PC-9 (cell line): ENCODE measurements around the gene MINDY4. TPM values are rescaled to one million over a fixed set of nuclear protein-coding genes. Genes with fewer than 3 reads are reported as not detected.

ENCODE experiments used
- BruUV-seq: library from RNA; stranded (reverse); fragments of 400-500 nt; replicated peaks from 2 replicates; lab custom pipeline; 2021; lab: Mats Ljungman, UMichigan
- CTCF ChIA-PET: fragments of 300-600 bp; sonication (Branson Sonifier 250); formaldehyde crosslinking; loops from one replicate; lab custom pipeline; 2022; ENCODE audit warnings: antibody characterized with exemption; lab: Charles Lee
- POLR2A ChIA-PET: fragments of 300-600 bp; sonication (Branson Sonifier 250); formaldehyde crosslinking; loops from one replicate; lab custom pipeline; 2022; ENCODE audit warnings: antibody characterized with exemption; ENCODE audit not compliant: unreplicated experiment; lab: Charles Lee
- DNase-seq, 2 experiments: peaks; one replicate each; pipeline versions ENCODE4 v3.0.0 to v3.0.0-alpha.2; 2015 to 2022; ENCODE audit warnings: mixed read lengths in 1 of 2
- H2AFZ ChIP-seq: fragments of 200-600 bp; sonication (generic); 2 replicates; pipeline ENCODE4 v1.8.1; 2017; ENCODE audit warnings: antibody characterized with exemption
- H3F3A ChIP-seq: fragments of 200-600 bp; sonication (generic); 2 replicates; pipeline ENCODE4 v1.8.1; 2017; ENCODE audit warnings: antibody characterized with exemption, mild to moderate bottlenecking, low read depth; ENCODE audit not compliant: insufficient read depth
- H3K27ac ChIP-seq: fragments of 200-600 bp; sonication (generic); 2 replicates; pipeline ENCODE4 v1.6.1; 2016; ENCODE audit warnings: mixed run types
- H3K27me3 ChIP-seq: fragments of 200-600 bp; sonication (generic); 2 replicates; pipeline ENCODE4 v1.6.1; 2016; ENCODE audit warnings: low read depth, mixed run types; ENCODE audit not compliant: insufficient read depth
- H3K36me3 ChIP-seq: fragments of 200-600 bp; sonication (generic); 2 replicates; pipeline ENCODE4 v1.6.1; 2016; ENCODE audit warnings: low read depth, mixed run types
- H3K4me1 ChIP-seq: fragments of 200-600 bp; sonication (generic); replicated peaks from 2 replicates; pipeline ENCODE4 v1.6.1; 2016; ENCODE audit warnings: mixed run types; ENCODE audit not compliant: insufficient read depth
- H3K4me2 ChIP-seq: fragments of 200-600 bp; sonication (generic); 2 replicates; pipeline ENCODE4 v1.6.1; 2017; ENCODE audit warnings: mixed run types
- H3K4me3 ChIP-seq: fragments of 200-600 bp; sonication (generic); 2 replicates; pipeline ENCODE4 v1.6.1; 2016; ENCODE audit warnings: mixed run types
- H3K79me2 ChIP-seq: fragments of 200-600 bp; sonication (generic); 2 replicates; pipeline ENCODE4 v1.6.1; 2017; ENCODE audit warnings: low read depth, mixed run types
- H3K9me2 ChIP-seq: fragments of 200-600 bp; sonication (generic); 2 replicates; pipeline ENCODE4 v1.8.1; 2017; ENCODE audit warnings: mild to moderate bottlenecking; ENCODE audit not compliant: insufficient read depth
- H3K9me3 ChIP-seq: fragments of 200-600 bp; sonication (generic); 2 replicates; pipeline ENCODE4 v1.8.1; 2016; ENCODE audit warnings: low read depth; ENCODE audit not compliant: insufficient read depth
- H4K20me1 ChIP-seq: fragments of 200-600 bp; sonication (generic); 2 replicates; pipeline ENCODE4 v1.8.1; 2017; ENCODE audit not compliant: insufficient read depth
- EZH2 ChIP-seq: fragments of 200-600 bp; sonication (generic); IDR thresholded peaks from 2 replicates; pipeline ENCODE4 v1.8.0; 2017; ENCODE audit warnings: antibody characterized with exemption, low read depth
- intact Hi-C: fragments of 100-400 bp; cut with micrococcal nuclease; formaldehyde crosslinking; loops from one replicate; pipeline ENCODE4 v1.10.0; 2022; ENCODE audit not compliant: unreplicated experiment
- total RNA-seq: library from RNA; stranded (reverse); gene quantifications from 2 replicates; pipeline ENCODE4 v1.2.3, GENCODE V29; 2021
- TF ChIP-seq, protein P1 (sequence below): fragments of 200-600 bp; sonication (generic); conservative IDR thresholded peaks from 2 replicates; pipeline ENCODE4 v1.6.1; 2017; ENCODE audit warnings: mixed run types, antibody characterized with exemption, mild to moderate bottlenecking, moderate library complexity

The MINDY4 gene
- total RNA-seq, 1 experiment from 2014 or later: 14.8 TPM

DNA sequence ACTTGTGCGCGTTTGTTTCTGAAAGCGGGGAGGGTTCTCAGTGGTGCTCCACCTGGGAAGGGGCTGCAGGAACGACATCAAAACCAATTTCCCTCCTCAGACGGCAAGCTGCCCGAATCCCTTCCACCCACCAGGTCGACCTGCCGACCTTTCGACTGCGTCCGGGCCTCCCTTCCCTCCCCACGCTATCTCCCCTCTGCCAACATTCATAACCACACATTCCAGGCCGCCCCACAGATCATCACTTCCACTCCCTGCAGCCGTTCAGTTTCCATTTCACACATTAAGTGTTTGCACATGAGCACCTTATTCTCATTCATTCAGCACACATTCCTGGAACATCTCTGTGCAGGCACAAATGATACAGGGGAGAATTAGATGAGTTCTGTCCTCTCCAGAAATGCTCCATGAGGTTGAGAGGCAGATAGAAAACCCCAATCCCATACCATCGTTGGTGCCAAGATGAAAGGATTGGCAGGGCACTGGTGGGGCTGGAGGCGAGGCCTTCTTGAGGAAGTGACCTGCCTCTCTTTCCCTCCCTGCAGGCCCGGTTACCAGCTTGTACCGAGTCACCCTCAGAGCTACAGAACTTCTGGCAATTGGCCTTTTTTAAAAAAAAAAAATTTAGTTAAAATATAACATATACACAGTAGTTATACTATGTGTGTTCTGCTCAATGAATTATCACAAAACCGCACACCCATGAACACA, 70.0 kb downstream of the MINDY4 start:
- no peak for DNase-seq
- no peaks in the 10 kb centered on the region for H3K9me2 ChIP-seq
- H3K4me1 ChIP-seq: peaks cover 10% of the 10 kb centered on the region
- CTCF ChIA-PET: no interaction called here
- TF ChIP-seq EZH2: no peak
- TF ChIP-seq, protein P1, sequence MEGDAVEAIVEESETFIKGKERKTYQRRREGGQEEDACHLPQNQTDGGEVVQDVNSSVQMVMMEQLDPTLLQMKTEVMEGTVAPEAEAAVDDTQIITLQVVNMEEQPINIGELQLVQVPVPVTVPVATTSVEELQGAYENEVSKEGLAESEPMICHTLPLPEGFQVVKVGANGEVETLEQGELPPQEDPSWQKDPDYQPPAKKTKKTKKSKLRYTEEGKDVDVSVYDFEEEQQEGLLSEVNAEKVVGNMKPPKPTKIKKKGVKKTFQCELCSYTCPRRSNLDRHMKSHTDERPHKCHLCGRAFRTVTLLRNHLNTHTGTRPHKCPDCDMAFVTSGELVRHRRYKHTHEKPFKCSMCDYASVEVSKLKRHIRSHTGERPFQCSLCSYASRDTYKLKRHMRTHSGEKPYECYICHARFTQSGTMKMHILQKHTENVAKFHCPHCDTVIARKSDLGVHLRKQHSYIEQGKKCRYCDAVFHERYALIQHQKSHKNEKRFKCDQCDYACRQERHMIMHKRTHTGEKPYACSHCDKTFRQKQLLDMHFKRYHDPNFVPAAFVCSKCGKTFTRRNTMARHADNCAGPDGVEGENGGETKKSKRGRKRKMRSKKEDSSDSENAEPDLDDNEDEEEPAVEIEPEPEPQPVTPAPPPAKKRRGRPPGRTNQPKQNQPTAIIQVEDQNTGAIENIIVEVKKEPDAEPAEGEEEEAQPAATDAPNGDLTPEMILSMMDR: no peak
- H3K4me3 ChIP-seq: no peak overlapping the region
- intact Hi-C loops: no loop called here
- H3F3A ChIP-seq: peaks cover 10% of the 10 kb centered on the region; the same call in 1 of the 2 replicates
- no peaks in the 10 kb centered on the region for H3K27me3 ChIP-seq
- no peak overlapping the region for H3K27ac ChIP-seq
- H3K36me3 ChIP-seq: no peaks in the 10 kb centered on the region
- POLR2A ChIA-PET: no interaction called here
- BruUV-seq: no TSS peak
- H3K79me2 ChIP-seq: no peaks in the 10 kb centered on the region
- H2AFZ ChIP-seq: no peak overlapping the region
- no peak overlapping the region for H3K4me2 ChIP-seq
- no peaks in the 10 kb centered on the region for H3K9me3 ChIP-seq
- no peaks in the 10 kb centered on the region for H4K20me1 ChIP-seq

DNA sequence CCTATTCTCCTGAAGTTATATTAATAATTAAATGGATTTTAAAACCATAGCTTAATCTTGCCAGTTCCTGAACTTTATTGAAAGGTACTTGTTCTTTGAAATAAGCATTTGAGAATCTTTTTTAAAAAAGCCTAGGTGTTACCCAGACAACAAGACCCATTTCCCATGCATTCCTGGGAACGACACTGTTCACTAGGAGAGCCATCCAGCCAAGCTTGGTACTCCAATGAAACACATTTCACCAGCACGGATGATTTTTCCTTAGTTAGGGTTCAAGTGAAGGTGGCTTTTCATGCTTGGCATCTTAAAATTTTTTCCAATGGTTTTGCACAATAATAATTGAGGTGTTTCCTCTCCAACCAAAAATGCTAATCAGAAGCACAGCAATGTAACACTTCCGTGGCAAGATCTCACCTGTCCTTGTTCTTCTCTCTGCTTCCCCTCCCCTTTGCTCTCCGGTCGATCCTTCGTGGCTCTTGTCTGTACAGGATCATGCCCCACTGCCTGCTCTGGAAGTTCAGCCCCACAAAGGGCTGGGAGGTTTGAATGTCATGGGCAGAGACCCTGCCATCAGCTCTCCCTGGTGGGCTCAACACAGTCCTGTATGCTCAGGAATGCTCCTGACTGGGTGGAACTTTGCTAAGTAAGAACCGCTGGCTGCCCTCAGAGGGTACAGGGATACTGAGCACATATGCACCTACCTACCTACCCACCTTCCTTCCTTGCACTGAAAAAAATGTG, 70.8 kb downstream of the MINDY4 start:
- DNase-seq: no peak
- Histone ChIP-seq H3K27ac (no peak overlapping the region), H2AFZ (no peak overlapping the region), H3K4me1 (peaks cover 16% of the 10 kb centered on the region), H3K36me3 (no peaks in the 10 kb centered on the region), H3K79me2 (no peaks in the 10 kb centered on the region), H3K27me3 (no peaks in the 10 kb centered on the region), H3K9me2 (no peaks in the 10 kb centered on the region), H4K20me1 (no peaks in the 10 kb centered on the region), H3K4me3 (no peak overlapping the region), H3K9me3 (no peaks in the 10 kb centered on the region), H3F3A (peaks cover 16% of the 10 kb centered on the region; the same call in 1 of the 2 replicates), H3K4me2 (no peak overlapping the region)
- TF ChIP-seq, protein P1: no peak
- no peak for TF ChIP-seq EZH2
- intact Hi-C loops: no loop called here
- BruUV-seq: no TSS peak
- ChIA-PET POLR2A (no interaction called here), CTCF (no interaction called here)

DNA sequence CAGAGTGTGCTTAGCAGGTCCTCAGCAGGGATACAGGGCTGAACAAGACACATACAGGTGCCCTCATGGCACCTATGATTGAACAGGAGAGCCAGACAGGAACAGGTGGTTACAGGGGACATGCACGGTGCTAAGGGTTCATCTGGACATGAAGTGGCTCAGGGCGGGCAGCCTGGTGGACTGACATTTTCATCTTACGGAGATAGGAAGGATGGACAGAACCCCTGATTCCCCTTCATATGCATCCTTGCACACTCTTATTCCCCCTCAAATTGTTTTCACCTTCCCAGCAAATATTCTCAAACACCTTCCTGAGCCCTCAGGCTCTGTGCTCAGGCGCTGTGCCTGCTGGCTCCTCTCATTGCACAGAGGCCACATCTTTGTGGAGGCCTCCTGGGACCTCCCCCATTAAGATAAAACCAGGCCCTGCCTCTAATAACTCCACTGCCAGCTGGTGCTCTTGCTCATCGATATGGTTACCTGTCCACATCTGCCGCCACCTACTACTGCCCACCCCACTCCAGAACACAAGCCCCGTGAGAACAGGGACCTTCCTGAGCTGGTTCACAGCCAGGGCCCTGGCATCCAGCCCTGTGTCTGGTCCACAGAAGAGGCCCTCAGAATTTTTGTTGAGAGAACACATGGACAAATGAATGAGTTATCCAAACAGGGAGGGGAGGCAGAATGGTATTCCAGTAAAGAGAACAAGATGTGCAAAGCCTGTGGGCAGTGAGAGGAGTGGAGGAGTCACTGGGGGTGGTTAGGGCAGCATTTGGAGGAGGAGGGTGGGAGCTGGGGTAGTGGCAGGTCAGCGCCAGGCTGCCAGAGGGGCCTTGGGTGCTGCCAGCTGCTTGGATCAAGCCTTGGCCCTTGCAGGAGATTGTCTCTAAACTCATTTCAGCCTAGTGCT, 71.6 kb downstream of the MINDY4 start:
- no peak for DNase-seq
- Histone ChIP-seq H3K79me2 (no peaks in the 10 kb centered on the region), H4K20me1 (no peaks in the 10 kb centered on the region), H3K9me3 (no peaks in the 10 kb centered on the region), H3K27ac (no peak overlapping the region), H3K27me3 (no peaks in the 10 kb centered on the region), H3F3A (peaks cover 17% of the 10 kb centered on the region; the same call in 1 of the 2 replicates), H3K4me1 (peaks cover 20% of the 10 kb centered on the region), H3K9me2 (no peaks in the 10 kb centered on the region), H3K4me3 (no peak overlapping the region), H2AFZ (no peak overlapping the region), H3K36me3 (no peaks in the 10 kb centered on the region), H3K4me2 (no peak overlapping the region)
- CTCF ChIA-PET: no interaction called here
- no TSS peak for BruUV-seq
- intact Hi-C loops: no loop called here
- no peak for TF ChIP-seq EZH2
- TF ChIP-seq, protein P1: no peak
- POLR2A ChIA-PET: no interaction called here
